ENCODE data around the gene TAMALIN.

The TAMALIN gene

GRCh38 chr12:52013626-52014310, 7.0 kb downstream of the TAMALIN start:
- DNase-seq (ENCODE audit: low read depth in 2 of 2, low spot score in 1 of 2), result no peak

GRCh38 chr12:52014567-52015530, 8.1 kb downstream of the TAMALIN start:
- no peak for DNase-seq (ENCODE audit: low read depth in 2 of 2, low spot score in 1 of 2)

GRCh38 chr12:52015532-52016041, 8.8 kb downstream of the TAMALIN start:
- DNase-seq (ENCODE audit: low read depth in 2 of 2, low spot score in 1 of 2), result no peak

- no peak for DNase-seq (ENCODE audit: low read depth in 2 of 2, low spot score in 1 of 2)
These were observed 11.8 kb downstream of the TAMALIN start for GRCh38 chr12:52018433-52019112.

GRCh38 chr12:52019113-52019770, 12.5 kb downstream of the TAMALIN start:
- no peak for DNase-seq (ENCODE audit: low read depth in 2 of 2, low spot score in 1 of 2)

GRCh38 chr12:52020539-52021336, 14.0 kb downstream of the TAMALIN start:
- no peak for DNase-seq (ENCODE audit: low read depth in 2 of 2, low spot score in 1 of 2)

- DNase-seq (ENCODE audit: low read depth in 2 of 2, low spot score in 1 of 2), result no peak
These were observed 16.1 kb downstream of the TAMALIN start for GRCh38 chr12:52022841-52023181.

GRCh38 chr12:52023182-52023975, 16.6 kb downstream of the TAMALIN start:
- DNase-seq (ENCODE audit: low read depth in 2 of 2, low spot score in 1 of 2), result peak; percentile 78 to 86

GRCh38 chr12:52023976-52024688, 17.4 kb downstream of the TAMALIN start:
- DNase-seq (ENCODE audit: low read depth in 2 of 2, low spot score in 1 of 2), result no peak

- no peak for DNase-seq (ENCODE audit: low read depth in 2 of 2, low spot score in 1 of 2)
These were observed 18.1 kb downstream of the TAMALIN start for GRCh38 chr12:52024845-52025230.

GRCh38 chr12:52026263-52026662, 19.5 kb downstream of the TAMALIN start:
- DNase-seq (ENCODE audit: low read depth in 2 of 2, low spot score in 1 of 2), result no peak

GRCh38 chr12:52027085-52027843, 20.5 kb downstream of the TAMALIN start:
- no peak for DNase-seq (ENCODE audit: low read depth in 2 of 2, low spot score in 1 of 2)

- no peak for DNase-seq (ENCODE audit: low read depth in 2 of 2, low spot score in 1 of 2)
These were observed 22.9 kb downstream of the TAMALIN start for GRCh38 chr12:52029685-52030084.

GRCh38 chr12:52032446-52032803, 25.7 kb downstream of the TAMALIN start:
- no peak for DNase-seq (ENCODE audit: low read depth in 2 of 2, low spot score in 1 of 2)

GRCh38 chr12:52032804-52033445, 26.2 kb downstream of the TAMALIN start:
- DNase-seq (ENCODE audit: low read depth in 2 of 2, low spot score in 1 of 2), result peak; percentile 66 to 85

GRCh38 chr12:52033446-52034140, 26.8 kb downstream of the TAMALIN start:
- no peak for DNase-seq (ENCODE audit: low read depth in 2 of 2, low spot score in 1 of 2)

GRCh38 chr12:52035190-52035589, 28.4 kb downstream of the TAMALIN start:
- DNase-seq (ENCODE audit: low read depth in 2 of 2, low spot score in 1 of 2), result no peak
